ENCODE results near the gene CORO7.
A peak's percentile ranks its signal among the peaks of the same experiment; 100 is the strongest.

The CORO7 gene

DNA sequence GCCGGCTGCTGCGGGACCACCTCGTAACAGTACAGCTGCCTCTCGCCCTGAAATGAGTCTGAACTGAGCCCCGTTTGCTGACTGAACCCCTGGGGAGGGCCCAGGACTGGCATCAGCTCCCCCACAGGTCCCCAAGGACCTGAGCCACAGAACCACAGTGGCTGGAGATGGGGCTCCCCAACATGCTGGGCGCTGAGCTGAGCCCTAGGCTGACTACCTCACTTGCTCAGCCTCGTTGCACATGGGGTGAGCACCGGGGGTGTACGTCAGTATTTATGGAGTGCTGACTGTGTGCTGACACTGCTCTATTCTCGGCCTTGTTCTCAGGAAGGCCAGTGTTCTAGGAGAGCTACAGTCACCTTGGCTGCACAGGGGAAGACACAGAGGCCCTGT, 51.4 kb downstream of the CORO7 start:
- no peaks in the 10 kb centered on the region for H3K27me3 ChIP-seq (ENCODE audit: control insufficient read depth in 1 of 2, insufficient read depth in 1 of 2, low read length in 2 of 2)
- no peak overlapping the region for H3K23ac ChIP-seq (ENCODE audit: low read length in 2 of 2)
- no peak overlapping the region for H3K14ac ChIP-seq (ENCODE audit: low read length in 2 of 2)
- H3K9me3 ChIP-seq (ENCODE audit: control insufficient read depth, low read length) = no peaks in the 10 kb centered on the region
- no peak overlapping the region for H3K4me3 ChIP-seq (ENCODE audit: insufficient read depth in 1 of 2, low read depth in 1 of 2, low read length in 2 of 2)
- H3K4ac ChIP-seq (ENCODE audit: low read depth in 1 of 2, low read length in 2 of 2) = no peak overlapping the region
- peaks cover 5 to 54% of the 10 kb centered on the region in 2 experiments for H3K36me3 ChIP-seq (ENCODE audit: control insufficient read depth in 1 of 2, insufficient read depth in 2 of 2, low read depth in 1 of 2, low read length in 2 of 2)
- no peak overlapping the region for H2BK12ac ChIP-seq (ENCODE audit: low read length in 2 of 2)
- H2AFZ ChIP-seq (ENCODE audit: low read depth, low read length) = no peak overlapping the region
- H3K4me2 ChIP-seq (ENCODE audit: low read length, poor library complexity, severe bottlenecking) = no peak overlapping the region
- H4K8ac ChIP-seq (ENCODE audit: low read length) = no peak overlapping the region
- H2BK120ac ChIP-seq (ENCODE audit: low read depth, low read length) = no peak overlapping the region
- no peak overlapping the region for H2BK5ac ChIP-seq (ENCODE audit: low read depth, low read length, poor library complexity, severe bottlenecking)
- H2BK15ac ChIP-seq (ENCODE audit: low read depth, poor library complexity, severe bottlenecking) = no peak overlapping the region
- H3K79me1 ChIP-seq (replicated peaks; ENCODE audit: low read length, poor library complexity, severe bottlenecking) = no peaks in the 10 kb centered on the region
- no peak for DNase-seq
- H2AK5ac ChIP-seq (ENCODE audit: low read length, severe bottlenecking) = no peak overlapping the region
- H3K9ac ChIP-seq (ENCODE audit: low read length) = no peak overlapping the region
- H3K18ac ChIP-seq (ENCODE audit: low read depth in 1 of 2, low read length in 2 of 2) = no peak overlapping the region
- WGBS = 97% methylated on average over 10 of the region's 10 CpGs
- no peak overlapping the region for H4K91ac ChIP-seq (ENCODE audit: low read length)
- no peak overlapping the region for H3K27ac ChIP-seq (ENCODE audit: low read length, poor library complexity, severe bottlenecking)
- H3K4me1 ChIP-seq (ENCODE audit: control insufficient read depth, insufficient read depth, low read depth, low read length) = peaks cover 31% of the 10 kb centered on the region

DNA sequence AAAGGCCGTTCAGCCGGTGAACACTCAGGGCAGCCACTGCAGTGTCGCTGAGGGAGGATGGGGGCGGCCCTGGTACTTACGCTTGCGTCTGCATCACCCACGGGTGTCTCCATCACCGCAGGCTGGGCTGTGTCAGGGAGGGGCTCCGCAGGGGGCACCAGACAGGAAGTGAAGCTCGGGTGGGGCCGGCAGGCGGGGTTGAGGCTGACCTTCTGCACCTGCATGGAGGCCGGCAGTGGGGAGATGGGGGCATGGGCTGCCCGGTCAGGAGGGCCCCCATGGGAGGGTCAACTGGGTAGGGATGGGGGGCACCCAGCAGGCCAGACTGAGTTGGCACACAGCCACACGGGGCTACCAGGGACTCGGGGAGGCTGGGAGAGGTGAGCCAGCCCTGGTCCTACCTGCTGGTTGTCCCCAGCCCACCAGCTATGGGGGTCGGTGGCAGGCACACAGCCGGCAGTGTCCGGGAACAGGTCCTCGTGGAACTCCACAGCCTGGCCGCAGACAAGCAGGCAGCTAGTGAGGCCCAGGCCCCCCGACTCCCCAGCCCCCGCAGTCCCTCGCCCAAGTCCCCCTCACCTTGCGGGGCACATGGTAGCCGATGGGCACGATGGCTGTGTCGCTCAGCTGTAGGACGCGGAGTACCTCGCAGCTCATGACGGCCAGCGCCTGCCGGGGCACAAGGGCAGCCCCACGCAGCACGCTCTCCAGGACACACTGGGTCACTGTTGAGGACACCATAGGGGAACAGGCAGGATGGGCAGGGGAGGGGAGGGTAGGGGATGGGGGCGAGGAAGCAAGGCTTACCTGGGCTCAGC, 52.0 kb downstream of the CORO7 start:
- Histone ChIP-seq H3K4me3 (ENCODE audit: insufficient read depth in 1 of 2, low read depth in 1 of 2, low read length in 2 of 2) (no peak overlapping the region), H3K36me3 (ENCODE audit: control insufficient read depth in 1 of 2, insufficient read depth in 2 of 2, low read depth in 1 of 2, low read length in 2 of 2) (peaks cover 5 to 55% of the 10 kb centered on the region in 2 experiments), H3K18ac (ENCODE audit: low read depth in 1 of 2, low read length in 2 of 2) (peak overlapping the region in 1 of 2 experiments; percentile 30), H4K8ac (ENCODE audit: low read length) (no peak overlapping the region), H2AK5ac (ENCODE audit: low read length, severe bottlenecking) (no peak overlapping the region), H3K4ac (ENCODE audit: low read depth in 1 of 2, low read length in 2 of 2) (no peak overlapping the region), H3K9ac (ENCODE audit: low read length) (no peak overlapping the region), H3K4me1 (ENCODE audit: control insufficient read depth, insufficient read depth, low read depth, low read length) (peaks cover 25% of the 10 kb centered on the region), H3K14ac (ENCODE audit: low read length in 2 of 2) (no peak overlapping the region), H2BK5ac (ENCODE audit: low read depth, low read length, poor library complexity, severe bottlenecking) (no peak overlapping the region), H2BK12ac (ENCODE audit: low read length in 2 of 2) (peak overlapping the region in 1 of 2 experiments; percentile 4), H2BK120ac (ENCODE audit: low read depth, low read length) (no peak overlapping the region), H2BK15ac (ENCODE audit: low read depth, poor library complexity, severe bottlenecking) (no peak overlapping the region), H3K23ac (ENCODE audit: low read length in 2 of 2) (no peak overlapping the region), H3K27me3 (ENCODE audit: control insufficient read depth in 1 of 2, insufficient read depth in 1 of 2, low read length in 2 of 2) (no peaks in the 10 kb centered on the region), H3K79me1 (replicated peaks; ENCODE audit: low read length, poor library complexity, severe bottlenecking) (no peaks in the 10 kb centered on the region), H2AFZ (ENCODE audit: low read depth, low read length) (no peak overlapping the region), H3K9me3 (ENCODE audit: control insufficient read depth, low read length) (no peaks in the 10 kb centered on the region), H3K4me2 (ENCODE audit: low read length, poor library complexity, severe bottlenecking) (no peak overlapping the region), H3K27ac (ENCODE audit: low read length, poor library complexity, severe bottlenecking) (no peak overlapping the region), H4K91ac (ENCODE audit: low read length) (peak overlapping the region; percentile 27)
- 93% methylated on average over 37 of the region's 37 CpGs for WGBS
- no peak for DNase-seq

DNA sequence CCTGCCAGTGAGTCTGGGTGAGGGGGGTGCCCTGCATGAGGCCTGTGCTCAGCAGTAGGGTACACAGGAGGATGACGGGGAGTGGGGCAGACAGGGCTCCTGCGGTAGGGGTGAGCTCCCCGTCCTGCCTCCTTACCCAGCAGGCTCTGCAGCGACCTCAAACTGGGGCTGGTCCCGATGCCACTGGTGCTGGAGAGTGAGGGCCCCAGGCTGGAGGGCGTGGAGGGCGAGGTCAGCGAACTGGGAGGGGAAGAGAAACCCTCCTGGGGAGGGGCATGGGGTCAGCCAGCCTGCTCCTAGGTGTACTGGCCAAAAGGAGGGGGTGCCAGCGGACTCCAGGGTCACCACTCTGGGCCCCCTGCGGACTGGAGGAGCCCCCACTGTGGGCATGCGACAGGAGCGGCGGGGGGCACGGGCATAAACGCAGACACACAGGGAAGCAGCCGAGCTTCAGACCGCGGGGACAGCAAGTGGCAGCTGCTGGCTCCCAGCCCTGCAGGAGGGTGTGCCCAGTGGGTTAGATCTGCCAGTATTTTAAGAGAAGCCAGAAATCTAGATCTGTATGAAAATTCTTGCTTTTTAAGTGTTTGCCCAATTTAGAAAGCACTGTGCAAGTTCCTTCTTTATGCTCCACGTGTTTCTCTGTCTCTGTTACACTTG, 53.8 kb downstream of the CORO7 start:
- Histone ChIP-seq H3K4me3 (ENCODE audit: insufficient read depth in 1 of 2, low read depth in 1 of 2, low read length in 2 of 2) (no peak overlapping the region), H3K9me3 (ENCODE audit: control insufficient read depth, low read length) (no peaks in the 10 kb centered on the region), H2AK5ac (ENCODE audit: low read length, severe bottlenecking) (no peak overlapping the region), H3K27ac (ENCODE audit: low read length, poor library complexity, severe bottlenecking) (no peak overlapping the region), H3K18ac (ENCODE audit: low read depth in 1 of 2, low read length in 2 of 2) (no peak overlapping the region), H3K9ac (ENCODE audit: low read length) (no peak overlapping the region), H3K4me1 (ENCODE audit: control insufficient read depth, insufficient read depth, low read depth, low read length) (peaks cover 19% of the 10 kb centered on the region), H3K27me3 (ENCODE audit: control insufficient read depth in 1 of 2, insufficient read depth in 1 of 2, low read length in 2 of 2) (no peaks in the 10 kb centered on the region), H3K4ac (ENCODE audit: low read depth in 1 of 2, low read length in 2 of 2) (peak overlapping the region in 1 of 2 experiments; percentile 18), H4K8ac (ENCODE audit: low read length) (no peak overlapping the region), H3K14ac (ENCODE audit: low read length in 2 of 2) (no peak overlapping the region), H2BK120ac (ENCODE audit: low read depth, low read length) (no peak overlapping the region), H3K79me1 (replicated peaks; ENCODE audit: low read length, poor library complexity, severe bottlenecking) (no peaks in the 10 kb centered on the region), H2BK5ac (ENCODE audit: low read depth, low read length, poor library complexity, severe bottlenecking) (no peak overlapping the region), H2BK12ac (ENCODE audit: low read length in 2 of 2) (no peak overlapping the region), H4K91ac (ENCODE audit: low read length) (peak overlapping the region; percentile 7), H3K4me2 (ENCODE audit: low read length, poor library complexity, severe bottlenecking) (no peak overlapping the region), H3K36me3 (ENCODE audit: control insufficient read depth in 1 of 2, insufficient read depth in 2 of 2, low read depth in 1 of 2, low read length in 2 of 2) (peaks cover 5 to 64% of the 10 kb centered on the region in 2 experiments), H2BK15ac (ENCODE audit: low read depth, poor library complexity, severe bottlenecking) (no peak overlapping the region), H3K23ac (ENCODE audit: low read length in 2 of 2) (no peak overlapping the region), H2AFZ (ENCODE audit: low read depth, low read length) (no peak overlapping the region)
- no peak for DNase-seq
- WGBS = 92% methylated on average over 19 of the region's 19 CpGs

- Histone ChIP-seq H3K4ac (ENCODE audit: low read depth in 1 of 2, low read length in 2 of 2) (no peak overlapping the region), H3K4me3 (ENCODE audit: insufficient read depth in 1 of 2, low read depth in 1 of 2, low read length in 2 of 2) (no peak overlapping the region), H3K4me1 (ENCODE audit: control insufficient read depth, insufficient read depth, low read depth, low read length) (peaks cover 19% of the 10 kb centered on the region), H2AK5ac (ENCODE audit: low read length, severe bottlenecking) (no peak overlapping the region), H3K27ac (ENCODE audit: low read length, poor library complexity, severe bottlenecking) (no peak overlapping the region), H3K9ac (ENCODE audit: low read length) (no peak overlapping the region), H3K79me1 (replicated peaks; ENCODE audit: low read length, poor library complexity, severe bottlenecking) (no peaks in the 10 kb centered on the region), H2AFZ (ENCODE audit: low read depth, low read length) (no peak overlapping the region), H3K4me2 (ENCODE audit: low read length, poor library complexity, severe bottlenecking) (no peak overlapping the region), H3K27me3 (ENCODE audit: control insufficient read depth in 1 of 2, insufficient read depth in 1 of 2, low read length in 2 of 2) (no peaks in the 10 kb centered on the region), H4K8ac (ENCODE audit: low read length) (no peak overlapping the region), H3K9me3 (ENCODE audit: control insufficient read depth, low read length) (no peaks in the 10 kb centered on the region), H2BK5ac (ENCODE audit: low read depth, low read length, poor library complexity, severe bottlenecking) (no peak overlapping the region), H3K14ac (ENCODE audit: low read length in 2 of 2) (no peak overlapping the region), H3K18ac (ENCODE audit: low read depth in 1 of 2, low read length in 2 of 2) (no peak overlapping the region), H3K23ac (ENCODE audit: low read length in 2 of 2) (no peak overlapping the region), H2BK15ac (ENCODE audit: low read depth, poor library complexity, severe bottlenecking) (no peak overlapping the region), H3K36me3 (ENCODE audit: control insufficient read depth in 1 of 2, insufficient read depth in 2 of 2, low read depth in 1 of 2, low read length in 2 of 2) (peaks cover 5 to 63% of the 10 kb centered on the region in 2 experiments), H4K91ac (ENCODE audit: low read length) (no peak overlapping the region), H2BK120ac (ENCODE audit: low read depth, low read length) (no peak overlapping the region), H2BK12ac (ENCODE audit: low read length in 2 of 2) (peak overlapping the region in 1 of 2 experiments; percentile 4)
- 93% methylated on average over 12 of the region's 12 CpGs for WGBS
- DNase-seq = no peak
Measured at GRCh38 chr16:4361944-4362311, 54.5 kb downstream of the CORO7 start.

All from mesenchymal stem cell (in vitro differentiated cells and primary cell).